GM12891 (cell line): ENCODE measurements around the gene SARDH. TPM values are rescaled to one million over a fixed set of nuclear protein-coding genes. Genes with fewer than 3 reads are reported as not detected.

Source experiments
- DNase-seq: peaks from one replicate; pipeline ENCODE4 v3.0.0; 2011; ENCODE audit warnings: low spot score; ENCODE audit not compliant: insufficient read length
- FAIRE-seq: peaks from 2 replicates; lab custom pipeline; 2011; peaks lifted over from hg19 to GRCh38; lab: Jason Lieb, UNC
- PAX5 ChIP-seq: IDR thresholded peaks from 2 replicates; pipeline ENCODE4 v1.6.1; 2011; ENCODE audit warnings: low read length, moderate library complexity, mild to moderate bottlenecking; ENCODE audit not compliant: insufficient read depth, severe bottlenecking
- POLR2A ChIP-seq: IDR thresholded peaks from 2 replicates; pipeline ENCODE4 v1.6.1; 2011; ENCODE audit warnings: low read depth, low read length, control low read depth
- POLR2AphosphoS5 ChIP-seq: IDR thresholded peaks from 2 replicates; pipeline ENCODE4 v1.6.1; 2011; ENCODE audit warnings: low read depth, low read length, control low read depth
- POU2F2 ChIP-seq: IDR thresholded peaks from 2 replicates; pipeline ENCODE4 v1.6.1; 2011; ENCODE audit warnings: low read depth, mild to moderate bottlenecking, control low read depth, low read length, moderate library complexity
- SPI1 ChIP-seq: IDR thresholded peaks from 2 replicates; pipeline ENCODE4 v1.6.1; 2011; ENCODE audit warnings: low read depth, low read length, control low read depth
- TAF1 ChIP-seq: IDR thresholded peaks from 2 replicates; pipeline ENCODE4 v1.6.1; 2011; ENCODE audit warnings: low read depth, low read length, control low read depth
- polyA plus RNA-seq: library from polyadenylated mRNA; unstranded; fragments of >200 nt; gene quantifications from one replicate; pipeline ENCODE4 v1.2.1, GENCODE V29; 2012; ENCODE audit warnings: low read depth, missing spikeins, inconsistent platforms; ENCODE audit not compliant: missing spikeins

Gene SARDH, protein sequence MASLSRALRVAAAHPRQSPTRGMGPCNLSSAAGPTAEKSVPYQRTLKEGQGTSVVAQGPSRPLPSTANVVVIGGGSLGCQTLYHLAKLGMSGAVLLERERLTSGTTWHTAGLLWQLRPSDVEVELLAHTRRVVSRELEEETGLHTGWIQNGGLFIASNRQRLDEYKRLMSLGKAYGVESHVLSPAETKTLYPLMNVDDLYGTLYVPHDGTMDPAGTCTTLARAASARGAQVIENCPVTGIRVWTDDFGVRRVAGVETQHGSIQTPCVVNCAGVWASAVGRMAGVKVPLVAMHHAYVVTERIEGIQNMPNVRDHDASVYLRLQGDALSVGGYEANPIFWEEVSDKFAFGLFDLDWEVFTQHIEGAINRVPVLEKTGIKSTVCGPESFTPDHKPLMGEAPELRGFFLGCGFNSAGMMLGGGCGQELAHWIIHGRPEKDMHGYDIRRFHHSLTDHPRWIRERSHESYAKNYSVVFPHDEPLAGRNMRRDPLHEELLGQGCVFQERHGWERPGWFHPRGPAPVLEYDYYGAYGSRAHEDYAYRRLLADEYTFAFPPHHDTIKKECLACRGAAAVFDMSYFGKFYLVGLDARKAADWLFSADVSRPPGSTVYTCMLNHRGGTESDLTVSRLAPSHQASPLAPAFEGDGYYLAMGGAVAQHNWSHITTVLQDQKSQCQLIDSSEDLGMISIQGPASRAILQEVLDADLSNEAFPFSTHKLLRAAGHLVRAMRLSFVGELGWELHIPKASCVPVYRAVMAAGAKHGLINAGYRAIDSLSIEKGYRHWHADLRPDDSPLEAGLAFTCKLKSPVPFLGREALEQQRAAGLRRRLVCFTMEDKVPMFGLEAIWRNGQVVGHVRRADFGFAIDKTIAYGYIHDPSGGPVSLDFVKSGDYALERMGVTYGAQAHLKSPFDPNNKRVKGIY
- polyA plus RNA-seq, result 0.24 TPM

- peak; percentile 71 for FAIRE-seq
- peak; percentile 73 for DNase-seq
- TF ChIP-seq POLR2A, result no peak
- no peak for TF ChIP-seq PAX5
- no peak for TF ChIP-seq TAF1
- no peak for TF ChIP-seq SPI1
- TF ChIP-seq POU2F2, result no peak
- TF ChIP-seq POLR2AphosphoS5, result no peak
These were observed at the start of gene SARDH for GRCh38 chr9:133737774-133738639. TSS of gene SARDH (minus strand) at chr9:133738352. CDS start at chr9:133734173, 4,179 bp downstream.

DNA sequence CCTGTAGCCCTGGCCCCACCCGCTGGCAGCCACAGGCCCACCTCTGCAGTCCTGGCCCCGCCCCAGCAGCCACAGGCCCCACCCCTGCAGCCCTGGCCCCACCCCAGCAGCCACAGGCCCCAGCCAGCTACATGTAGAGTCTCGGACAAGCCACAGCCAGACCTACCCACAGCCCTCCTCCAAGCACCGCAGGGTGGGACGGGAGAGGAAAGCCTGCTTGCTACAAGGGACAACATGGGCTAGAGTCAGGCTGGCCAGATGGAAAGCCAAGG lies 49.5 kb upstream of the SARDH start:
- peak; percentile 98 for FAIRE-seq
- peak; percentile 97 for DNase-seq
- TF ChIP-seq POU2F2 (no peak), POLR2A (no peak; the same call in 1 of the 2 replicates), POLR2AphosphoS5 (no peak), SPI1 (no peak), PAX5 (no peak), TAF1 (no peak)

DNA sequence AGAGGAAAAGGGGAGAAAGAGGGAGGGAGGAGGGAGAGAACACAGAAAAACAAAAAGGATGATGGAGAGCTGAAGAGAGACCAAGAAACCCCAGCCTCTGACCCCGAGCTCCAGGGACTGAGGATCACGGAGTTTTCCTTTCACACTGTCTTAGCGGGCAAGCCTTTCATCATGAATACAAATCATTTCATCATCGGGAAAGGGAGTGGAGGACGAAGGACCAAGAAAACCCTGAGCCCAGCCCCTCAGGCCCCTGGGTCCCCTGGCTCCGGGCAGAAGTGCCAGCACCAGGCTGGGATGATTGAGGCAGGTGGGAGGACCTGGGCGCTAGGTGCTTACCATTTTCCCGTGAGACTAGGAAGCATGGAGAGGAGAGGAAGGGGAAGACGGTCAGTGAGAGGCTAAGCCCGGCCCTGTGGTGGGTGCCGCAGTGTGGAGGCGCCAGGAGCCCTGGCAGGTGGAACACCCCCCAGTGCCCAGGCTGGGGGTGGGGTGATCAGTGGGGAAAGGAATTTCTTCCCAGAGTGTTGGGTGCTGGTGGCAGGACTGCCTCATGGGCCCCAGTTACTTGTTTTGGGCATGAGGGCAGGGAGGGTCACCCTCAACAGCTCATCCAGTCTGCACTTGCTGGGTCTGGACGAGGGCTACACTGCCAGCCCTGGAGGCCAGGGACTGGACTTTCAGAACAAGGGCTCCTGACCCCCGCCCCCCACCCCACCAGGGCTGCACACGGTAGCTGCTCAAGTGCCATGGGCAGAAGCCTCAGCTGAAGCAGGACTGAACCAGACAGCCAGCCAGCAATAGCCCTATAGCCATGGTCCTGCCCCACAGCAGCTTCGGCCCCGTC lies 49.0 kb upstream of the SARDH start:
- FAIRE-seq, result no peak
- no peak for DNase-seq
- TF ChIP-seq POU2F2 (no peak), POLR2A (no peak; the same call in 1 of the 2 replicates), TAF1 (no peak), POLR2AphosphoS5 (peak; percentile 32; the same call in 1 of the 2 replicates)

DNA sequence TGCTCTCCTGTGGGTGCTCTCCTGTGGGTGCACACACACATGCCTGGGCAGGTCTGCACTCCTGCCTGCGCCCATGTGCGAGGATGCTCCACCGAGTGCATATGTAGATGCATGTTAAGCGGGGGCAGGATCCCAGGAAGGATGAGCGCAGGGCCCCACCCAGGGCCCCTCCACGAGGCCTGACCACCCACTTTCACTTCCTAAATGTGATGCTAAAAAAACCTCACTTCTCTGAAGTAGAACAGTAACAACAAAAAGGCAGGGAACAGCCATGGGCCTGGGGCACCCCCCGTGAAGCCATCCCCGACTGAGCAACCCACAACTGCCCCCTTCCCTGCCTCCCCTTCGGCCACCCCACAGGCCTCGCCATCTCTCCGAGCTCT lies 48.2 kb upstream of the SARDH start:
- TF ChIP-seq PAX5, result no peak
- TF ChIP-seq POLR2AphosphoS5, result no peak
- peak; percentile 94 for TF ChIP-seq SPI1
- peak; percentile 85; the same call in 1 of the 2 replicates for TF ChIP-seq POU2F2
- FAIRE-seq (peak; percentile 92), DNase-seq (peak; percentile 71)

DNA sequence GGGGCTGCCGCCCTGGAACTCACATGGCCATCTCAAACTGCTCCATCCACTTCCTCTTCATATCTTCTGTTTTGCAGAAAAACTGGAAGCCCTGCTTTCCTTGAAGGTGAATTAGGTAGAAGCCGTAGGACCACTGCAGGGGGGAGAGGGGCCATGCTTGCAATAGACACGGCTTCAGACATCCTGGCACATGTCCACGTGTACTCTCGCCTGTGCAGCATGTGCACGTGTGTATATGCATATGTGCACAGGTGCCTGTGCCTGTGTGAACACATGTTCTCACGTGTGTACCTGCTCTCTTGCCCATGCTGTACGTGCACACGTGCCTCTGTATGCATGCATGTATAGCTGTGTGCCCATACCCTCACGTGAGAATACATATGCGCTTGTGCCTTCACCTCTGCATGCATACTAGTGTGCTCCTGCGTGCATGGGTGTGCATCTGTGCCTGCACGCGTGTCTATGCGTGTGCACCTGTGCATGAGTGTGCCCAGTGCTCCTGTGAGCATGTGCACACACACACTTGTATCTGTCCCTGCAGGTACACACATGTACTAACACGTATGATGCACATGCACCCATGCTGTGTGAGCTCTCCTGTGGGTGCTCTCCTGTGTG lies 47.7 kb upstream of the SARDH start:
- no peak for DNase-seq
- FAIRE-seq, result no peak

DNA sequence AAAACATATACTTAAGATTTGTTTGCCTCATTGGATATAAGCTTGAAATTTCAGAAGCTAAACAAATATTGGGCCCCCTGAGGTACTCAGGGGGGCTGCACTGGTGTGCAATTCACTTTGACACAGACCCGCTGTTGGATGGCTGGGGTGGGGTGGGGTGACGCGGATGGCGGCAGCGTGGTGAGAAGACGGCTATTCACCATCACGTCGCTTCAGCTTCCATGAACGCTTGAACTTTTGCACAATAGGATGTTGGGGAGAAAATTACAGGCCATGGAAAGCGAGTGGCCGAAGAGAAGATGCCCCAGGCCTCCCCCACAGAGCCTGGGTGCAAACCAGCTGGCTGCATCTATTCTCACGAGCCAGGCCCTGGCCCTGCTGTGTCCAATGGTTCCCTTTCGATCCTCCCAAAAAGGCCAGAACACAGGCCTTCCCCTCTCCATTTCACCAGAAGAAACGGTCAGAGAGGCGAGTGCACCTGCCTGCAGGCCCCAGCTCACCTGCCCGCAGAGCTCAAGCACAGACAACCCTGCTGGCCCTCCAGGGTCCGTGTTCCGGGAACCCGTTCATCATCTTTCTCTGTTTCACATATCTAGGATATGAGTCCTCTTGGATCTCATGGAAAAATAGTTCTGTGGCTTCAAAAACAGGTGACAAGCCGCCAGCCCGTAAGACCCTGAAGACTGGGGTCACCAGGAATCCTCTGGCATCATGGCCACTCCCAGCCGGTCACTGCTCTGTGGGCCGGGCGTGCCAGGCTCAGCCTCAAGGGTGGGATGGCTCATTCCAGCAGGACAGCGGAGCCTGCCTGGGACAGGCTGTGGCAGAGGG lies 46.8 kb upstream of the SARDH start:
- DNase-seq (no peak), FAIRE-seq (no peak)
- TF ChIP-seq SPI1 (no peak), TAF1 (no peak), POLR2AphosphoS5 (no peak), POLR2A (no peak), PAX5 (no peak), POU2F2 (no peak)

More for the DNA sequence above, 47.7 kb upstream of the SARDH start:
- TF ChIP-seq SPI1, result peak; percentile 30; the same call in 1 of the 2 replicates
- TF ChIP-seq POLR2A, result no peak

- TF ChIP-seq POLR2AphosphoS5 (no peak), POLR2A (no peak), SPI1 (no peak), PAX5 (no peak), TAF1 (no peak), POU2F2 (no peak)
- DNase-seq (no peak), FAIRE-seq (no peak)
These were observed 45.2 kb upstream of the SARDH start for GRCh38 chr9:133783331-133783731.
